A549 (cell line): ENCODE measurements around the gene AMN. TPM values are rescaled to one million over a fixed set of nuclear protein-coding genes. Genes with fewer than 3 reads are reported as not detected.

ENCODE experiments used
- ATAC-seq, 2 experiments: fragments of 200-7000 bp in 1 of 2; fragments of >200 bp in 1 of 2; cut with Nextera tagmentation in 1 of 2; cut with Tn5 transposase in 1 of 2; 3 replicates each; pipeline versions ENCODE4 v1.8.0 to v1.9.1; 2018 to 2020; ENCODE audit warnings: mild to moderate bottlenecking in 1 of 2, moderate library complexity in 1 of 2
- CTCF ChIA-PET: fragments of 300-600 bp; sonication (Branson Sonifier 250); formaldehyde crosslinking; extraction: SDS; loops from one replicate; lab custom pipeline; 2021; ENCODE audit warnings: antibody characterized with exemption, inconsistent platforms; lab: Yijun Ruan, JAX
- POLR2A ChIA-PET: fragments of 350-600 bp; formaldehyde crosslinking; extraction: SDS; loops from one replicate; lab custom pipeline; 2021; ENCODE audit warnings: antibody characterized with exemption, inconsistent platforms; lab: Yijun Ruan, JAX
- DNase-seq, 2 experiments: peaks; one replicate each; pipeline versions ENCODE4 v3.0.0 to v3.0.0-alpha.2; 2011 to 2016; ENCODE audit warnings: low read depth in 1 of 2, low spot score in 1 of 2
- FAIRE-seq: peaks from 2 replicates; lab custom pipeline; 2011; peaks lifted over from hg19 to GRCh38; lab: Jason Lieb, UNC
- H3K27ac ChIP-seq, 2 experiments: fragments of >200 bp; sonication (Bioruptor Twin); formaldehyde crosslinking; 3 replicates each; pipeline ENCODE4 v1.5.1; 2016 to 2017
- H3K4me1 ChIP-seq: fragments of >200 bp; sonication (Bioruptor Twin); formaldehyde crosslinking; 3 replicates; pipeline ENCODE4 v1.6.1; 2016
- H3K4me2 ChIP-seq: fragments of >200 bp; sonication (Bioruptor Twin); formaldehyde crosslinking; 3 replicates; pipeline ENCODE4 v1.6.1; 2016
- H3K4me3 ChIP-seq: fragments of >200 bp; sonication (Bioruptor Twin); formaldehyde crosslinking; 3 replicates; pipeline ENCODE4 v1.5.1; 2016
- H3K9me3 ChIP-seq: fragments of >200 bp; sonication (Bioruptor Twin); formaldehyde crosslinking; 3 replicates; pipeline ENCODE4 v1.6.1; 2016
- BHLHE40 ChIP-seq: IDR thresholded peaks from 2 replicates; pipeline ENCODE4 v1.6.1; 2012; ENCODE audit warnings: low read depth, low read length, inconsistent platforms
- CHD4 ChIP-seq: fragments of 200-600 bp; sonication (generic); IDR thresholded peaks from 2 replicates; pipeline ENCODE4 v1.6.1; 2016; ENCODE audit warnings: antibody characterized with exemption, mild to moderate bottlenecking, borderline replicate concordance
- EHMT2 ChIP-seq: fragments of 200-600 bp; sonication (generic); IDR thresholded peaks from 2 replicates; pipeline ENCODE4 v1.6.1; 2016; ENCODE audit warnings: antibody characterized with exemption, low read depth, mild to moderate bottlenecking, moderate library complexity
- EP300 ChIP-seq, 2 experiments: fragments of >200 bp; sonication (Bioruptor Twin); formaldehyde crosslinking; IDR thresholded peaks; 2 replicates in 1 of 2; 3 replicates in 1 of 2; pipeline ENCODE4 v1.6.1; 2016 to 2017
- FOSB ChIP-seq: fragments of 250-450 bp; sonication (Bioruptor Pico); IDR thresholded peaks from 2 replicates; pipeline ENCODE4 v1.5.0; 2020; ENCODE audit warnings: mild to moderate bottlenecking, moderate library complexity
- HOXB5 ChIP-seq: fragments of 250-450 bp; sonication (Bioruptor Pico); IDR thresholded peaks from 2 replicates; pipeline ENCODE4 v1.5.0; 2020; ENCODE audit warnings: mild to moderate bottlenecking, moderate library complexity
- JUN ChIP-seq, 2 experiments: fragments of >200 bp; sonication (Bioruptor Twin); formaldehyde crosslinking; IDR thresholded peaks; 2 replicates in 1 of 2; 3 replicates in 1 of 2; pipeline ENCODE4 v1.6.1; 2016 to 2017
- KDM1A ChIP-seq: fragments of 200-600 bp; sonication (generic); IDR thresholded peaks from 2 replicates; pipeline ENCODE4 v1.6.1; 2016; ENCODE audit warnings: low read depth, mild to moderate bottlenecking
- KDM5A ChIP-seq: fragments of 200-600 bp; sonication (generic); IDR thresholded peaks from 2 replicates; pipeline ENCODE4 v1.6.1; 2016; ENCODE audit warnings: antibody characterized with exemption, mild to moderate bottlenecking
- MAFK ChIP-seq: fragments of 450-650 bp; IDR thresholded peaks from 2 replicates; pipeline ENCODE4 v1.6.1; 2014; ENCODE audit not compliant: partially characterized antibody
- MAZ ChIP-seq: fragments of 150-350 bp; IDR thresholded peaks from 2 replicates; pipeline ENCODE4 v1.6.1; 2014; ENCODE audit warnings: antibody characterized with exemption, low read depth, low read length, borderline replicate concordance
- MYC ChIP-seq: IDR thresholded peaks from 2 replicates; pipeline ENCODE4 v1.6.1; 2012; ENCODE audit warnings: mild to moderate bottlenecking, inconsistent platforms, low read length, improper control_type of control experiment, borderline replicate concordance
- NFE2L2 ChIP-seq: fragments of 150-350 bp; conservative IDR thresholded peaks from 2 replicates; pipeline ENCODE4 v1.6.1; 2014; ENCODE audit warnings: low read length
- NPAS2 ChIP-seq: fragments of 250-450 bp; sonication (Bioruptor Pico); IDR thresholded peaks from 2 replicates; pipeline ENCODE4 v1.8.0; 2022; ENCODE audit warnings: mild to moderate bottlenecking, moderate library complexity, borderline replicate concordance
- POLR2A ChIP-seq: IDR thresholded peaks from 2 replicates; pipeline ENCODE4 v1.6.1; 2012; ENCODE audit warnings: mild to moderate bottlenecking, low read length
- POLR2AphosphoS2 ChIP-seq: conservative IDR thresholded peaks from 2 replicates; pipeline ENCODE4 v1.6.1; 2012; ENCODE audit warnings: low read length, improper control_type of control experiment, inconsistent platforms
- RAD21 ChIP-seq, 2 experiments: fragments of >200 bp in 1 of 2; sonication (Bioruptor Twin) in 1 of 2; formaldehyde crosslinking in 1 of 2; IDR thresholded peaks in 1 of 2; conservative IDR thresholded peaks in 1 of 2; 2 replicates in 1 of 2; 3 replicates in 1 of 2; pipeline ENCODE4 v1.6.1; 2012 to 2018; ENCODE audit warnings: inconsistent platforms in 1 of 2
- RARB ChIP-seq: fragments of 250-450 bp; sonication (Bioruptor Pico); IDR thresholded peaks from 2 replicates; pipeline ENCODE4 v1.8.0; 2021; ENCODE audit warnings: mild to moderate bottlenecking, moderate library complexity
- RNF2 ChIP-seq: fragments of 200-600 bp; sonication (generic); IDR thresholded peaks from 2 replicates; pipeline ENCODE4 v1.6.1; 2016; ENCODE audit warnings: low read depth, mild to moderate bottlenecking, antibody characterized with exemption, moderate library complexity, borderline replicate concordance
- TFCP2L1 ChIP-seq: fragments of 250-450 bp; sonication (Bioruptor Pico); IDR thresholded peaks from 2 replicates; pipeline ENCODE4 v1.5.0; 2021; ENCODE audit warnings: mild to moderate bottlenecking
- TP53 ChIP-seq: fragments of 250-450 bp; sonication (Bioruptor Pico); IDR thresholded peaks from 2 replicates; pipeline ENCODE4 v1.5.0; 2021; ENCODE audit warnings: mild to moderate bottlenecking, moderate library complexity
- ZC3H11A ChIP-seq: fragments of 450-650 bp; IDR thresholded peaks from 2 replicates; pipeline ENCODE4 v1.6.1; 2014; ENCODE audit warnings: antibody characterized with exemption, mild to moderate bottlenecking
- WGBS: methylation state at CpG from one replicate; pipeline ENCODE4 v1.1.6; 2017; ENCODE audit errors: missing lambda C conversion rate; 5-methylcytosine and 5-hydroxymethylcytosine counted together
- polyA plus RNA-seq, 4 experiments: library from polyadenylated mRNA; depleted of rRNA in 3 of 4; stranded (reverse); fragments of >200 nt; fragmentation: RNase III in 1 of 4; extraction: RNeasy Plus Mini Kit Qiagen cat#74134 plus additional on column Dnase treatment in 1 of 4; gene quantifications; 2 replicates in 3 of 4; 3 replicates in 1 of 4; pipeline ENCODE4 v1.2.3, GENCODE V29; 2011 to 2017
- TF ChIP-seq, protein P1 (sequence below): fragments of >200 bp; sonication (Bioruptor Twin); formaldehyde crosslinking; IDR thresholded peaks from 2 replicates; pipeline ENCODE4 v1.6.1; 2016
- TF ChIP-seq, protein P2 (sequence below): fragments of 250-450 bp; sonication (Bioruptor Pico); IDR thresholded peaks from 2 replicates; pipeline ENCODE4 v1.5.0; 2020; ENCODE audit warnings: low read depth, mild to moderate bottlenecking, moderate library complexity
- TF ChIP-seq, protein P3 (sequence below): fragments of >200 bp; sonication (Bioruptor Twin); formaldehyde crosslinking; IDR thresholded peaks from 3 replicates; pipeline ENCODE4 v1.6.1; 2016
- TF ChIP-seq, protein P4 (sequence below): fragments of 200-600 bp; sonication (generic); IDR thresholded peaks from 2 replicates; pipeline ENCODE4 v1.6.1; 2016; ENCODE audit warnings: antibody characterized with exemption, mild to moderate bottlenecking, moderate library complexity
- TF ChIP-seq, protein P5 (sequence below): IDR thresholded peaks from 2 replicates; pipeline ENCODE4 v1.6.1; 2012
- TF ChIP-seq, protein P6 (sequence below): IDR thresholded peaks from 2 replicates; pipeline ENCODE4 v1.6.1; 2012; ENCODE audit warnings: low read depth, borderline replicate concordance
- TF ChIP-seq, protein P7 (sequence below): fragments of 150-350 bp; IDR thresholded peaks from 2 replicates; pipeline ENCODE4 v1.6.1; 2014; ENCODE audit warnings: low read depth, mild to moderate bottlenecking, low read length

The AMN gene
- polyA plus RNA-seq, 2 of the 4 experiments (the other 2 are of a cell fraction), result 0.25 to 0.58 TPM

DNA sequence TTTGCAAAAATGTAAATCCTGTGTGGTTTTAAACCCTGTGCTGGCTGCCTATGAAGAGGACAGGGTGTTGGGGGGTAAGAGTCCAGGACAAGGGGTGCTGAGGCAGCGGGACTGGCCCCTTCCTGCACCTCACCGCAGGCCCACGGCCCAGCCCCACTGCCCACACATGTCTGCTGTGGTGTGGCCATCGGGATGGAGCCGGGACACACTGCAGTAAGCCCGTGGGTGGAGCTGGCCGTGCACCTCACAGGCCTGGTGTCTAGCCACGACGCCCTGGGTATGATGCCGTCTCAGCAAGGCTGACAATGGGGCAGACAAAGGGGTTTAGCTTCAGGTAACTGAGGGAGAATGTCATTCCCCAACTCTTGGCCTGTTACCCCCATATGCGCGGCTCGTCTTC lies 19.6 kb downstream of the AMN start:
- 95% methylated on average over 13 of the region's 13 CpGs for WGBS
- DNase-seq (no peak), FAIRE-seq (no peak), ATAC-seq (no peak)
- H3K4me3 ChIP-seq, result no peak overlapping the region
- ChIA-PET POLR2A (no interaction called here), CTCF (interaction anchor here (0.6 kb wide), 1 partner anchor 247 kb away, joined by 3 read pairs; no protein-coding TSS in a partner anchor)
- H3K4me2 ChIP-seq, result no peak overlapping the region
- no peak overlapping the region for H3K27ac ChIP-seq
- H3K4me1 ChIP-seq, result no peaks in the 10 kb centered on the region
- H3K9me3 ChIP-seq, result no peaks in the 10 kb centered on the region
- no peak for TF ChIP-seq EHMT2
- no peak for TF ChIP-seq NPAS2
- TF ChIP-seq KDM5A, result no peak
- TF ChIP-seq, protein P1, sequence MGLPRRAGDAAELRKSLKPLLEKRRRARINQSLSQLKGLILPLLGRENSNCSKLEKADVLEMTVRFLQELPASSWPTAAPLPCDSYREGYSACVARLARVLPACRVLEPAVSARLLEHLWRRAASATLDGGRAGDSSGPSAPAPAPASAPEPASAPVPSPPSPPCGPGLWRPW, result no peak
- TF ChIP-seq KDM1A, result no peak
- no peak for TF ChIP-seq EP300 (IDR thresholded peaks at IDR 0.05)
- no peak for TF ChIP-seq RARB (CRISPR knock-in tag)
- no peak for TF ChIP-seq NFE2L2
- TF ChIP-seq HOXB5, result no peak
- TF ChIP-seq POLR2AphosphoS2, result no peak
- TF ChIP-seq, protein P2, sequence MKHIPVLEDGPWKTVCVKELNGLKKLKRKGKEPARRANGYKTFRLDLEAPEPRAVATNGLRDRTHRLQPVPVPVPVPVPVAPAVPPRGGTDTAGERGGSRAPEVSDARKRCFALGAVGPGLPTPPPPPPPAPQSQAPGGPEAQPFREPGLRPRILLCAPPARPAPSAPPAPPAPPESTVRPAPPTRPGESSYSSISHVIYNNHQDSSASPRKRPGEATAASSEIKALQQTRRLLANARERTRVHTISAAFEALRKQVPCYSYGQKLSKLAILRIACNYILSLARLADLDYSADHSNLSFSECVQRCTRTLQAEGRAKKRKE (CRISPR knock-in tag), result no peak
- TF ChIP-seq, protein P3, sequence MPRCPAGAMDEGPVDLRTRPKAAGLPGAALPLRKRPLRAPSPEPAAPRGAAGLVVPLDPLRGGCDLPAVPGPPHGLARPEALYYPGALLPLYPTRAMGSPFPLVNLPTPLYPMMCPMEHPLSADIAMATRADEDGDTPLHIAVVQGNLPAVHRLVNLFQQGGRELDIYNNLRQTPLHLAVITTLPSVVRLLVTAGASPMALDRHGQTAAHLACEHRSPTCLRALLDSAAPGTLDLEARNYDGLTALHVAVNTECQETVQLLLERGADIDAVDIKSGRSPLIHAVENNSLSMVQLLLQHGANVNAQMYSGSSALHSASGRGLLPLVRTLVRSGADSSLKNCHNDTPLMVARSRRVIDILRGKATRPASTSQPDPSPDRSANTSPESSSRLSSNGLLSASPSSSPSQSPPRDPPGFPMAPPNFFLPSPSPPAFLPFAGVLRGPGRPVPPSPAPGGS, result no peak
- TF ChIP-seq CHD4, result no peak
- TF ChIP-seq, protein P4, sequence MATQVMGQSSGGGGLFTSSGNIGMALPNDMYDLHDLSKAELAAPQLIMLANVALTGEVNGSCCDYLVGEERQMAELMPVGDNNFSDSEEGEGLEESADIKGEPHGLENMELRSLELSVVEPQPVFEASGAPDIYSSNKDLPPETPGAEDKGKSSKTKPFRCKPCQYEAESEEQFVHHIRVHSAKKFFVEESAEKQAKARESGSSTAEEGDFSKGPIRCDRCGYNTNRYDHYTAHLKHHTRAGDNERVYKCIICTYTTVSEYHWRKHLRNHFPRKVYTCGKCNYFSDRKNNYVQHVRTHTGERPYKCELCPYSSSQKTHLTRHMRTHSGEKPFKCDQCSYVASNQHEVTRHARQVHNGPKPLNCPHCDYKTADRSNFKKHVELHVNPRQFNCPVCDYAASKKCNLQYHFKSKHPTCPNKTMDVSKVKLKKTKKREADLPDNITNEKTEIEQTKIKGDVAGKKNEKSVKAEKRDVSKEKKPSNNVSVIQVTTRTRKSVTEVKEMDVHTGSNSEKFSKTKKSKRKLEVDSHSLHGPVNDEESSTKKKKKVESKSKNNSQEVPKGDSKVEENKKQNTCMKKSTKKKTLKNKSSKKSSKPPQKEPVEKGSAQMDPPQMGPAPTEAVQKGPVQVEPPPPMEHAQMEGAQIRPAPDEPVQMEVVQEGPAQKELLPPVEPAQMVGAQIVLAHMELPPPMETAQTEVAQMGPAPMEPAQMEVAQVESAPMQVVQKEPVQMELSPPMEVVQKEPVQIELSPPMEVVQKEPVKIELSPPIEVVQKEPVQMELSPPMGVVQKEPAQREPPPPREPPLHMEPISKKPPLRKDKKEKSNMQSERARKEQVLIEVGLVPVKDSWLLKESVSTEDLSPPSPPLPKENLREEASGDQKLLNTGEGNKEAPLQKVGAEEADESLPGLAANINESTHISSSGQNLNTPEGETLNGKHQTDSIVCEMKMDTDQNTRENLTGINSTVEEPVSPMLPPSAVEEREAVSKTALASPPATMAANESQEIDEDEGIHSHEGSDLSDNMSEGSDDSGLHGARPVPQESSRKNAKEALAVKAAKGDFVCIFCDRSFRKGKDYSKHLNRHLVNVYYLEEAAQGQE, result no peak
- TF ChIP-seq, protein P5, sequence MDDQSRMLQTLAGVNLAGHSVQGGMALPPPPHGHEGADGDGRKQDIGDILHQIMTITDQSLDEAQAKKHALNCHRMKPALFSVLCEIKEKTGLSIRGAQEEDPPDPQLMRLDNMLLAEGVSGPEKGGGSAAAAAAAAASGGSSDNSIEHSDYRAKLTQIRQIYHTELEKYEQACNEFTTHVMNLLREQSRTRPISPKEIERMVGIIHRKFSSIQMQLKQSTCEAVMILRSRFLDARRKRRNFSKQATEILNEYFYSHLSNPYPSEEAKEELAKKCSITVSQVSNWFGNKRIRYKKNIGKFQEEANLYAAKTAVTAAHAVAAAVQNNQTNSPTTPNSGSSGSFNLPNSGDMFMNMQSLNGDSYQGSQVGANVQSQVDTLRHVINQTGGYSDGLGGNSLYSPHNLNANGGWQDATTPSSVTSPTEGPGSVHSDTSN, result no peak
- TF ChIP-seq POLR2A, result no peak
- no peak for TF ChIP-seq JUN (IDR thresholded peaks at IDR 0.05)
- TF ChIP-seq RAD21 (conservative IDR thresholded peaks at IDR 0.05 in 1 of 2, IDR thresholded peaks at IDR 0.05 in 1 of 2), result no peak
- TF ChIP-seq, protein P6, sequence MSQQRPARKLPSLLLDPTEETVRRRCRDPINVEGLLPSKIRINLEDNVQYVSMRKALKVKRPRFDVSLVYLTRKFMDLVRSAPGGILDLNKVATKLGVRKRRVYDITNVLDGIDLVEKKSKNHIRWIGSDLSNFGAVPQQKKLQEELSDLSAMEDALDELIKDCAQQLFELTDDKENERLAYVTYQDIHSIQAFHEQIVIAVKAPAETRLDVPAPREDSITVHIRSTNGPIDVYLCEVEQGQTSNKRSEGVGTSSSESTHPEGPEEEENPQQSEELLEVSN, result no peak
- no peak for TF ChIP-seq MAFK

DNA sequence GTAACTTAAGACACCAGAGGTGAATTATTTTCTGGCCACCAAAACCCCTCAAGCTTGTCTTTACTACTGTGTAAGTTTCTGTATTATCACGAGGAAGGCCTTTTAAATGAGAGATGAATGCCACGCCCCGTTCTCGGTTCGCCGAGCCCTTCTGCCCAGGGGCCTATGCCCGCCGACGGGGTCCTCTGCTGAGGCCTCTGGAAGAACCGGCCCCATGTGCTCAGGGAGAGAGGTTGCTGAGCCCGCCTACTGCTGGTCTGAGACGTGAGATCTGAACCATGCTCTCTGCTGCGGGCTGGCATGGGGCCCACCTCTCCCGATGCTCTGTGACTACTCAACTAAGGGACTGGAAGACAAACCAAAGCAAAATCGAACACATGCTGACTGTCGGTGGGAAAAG lies 21.0 kb downstream of the AMN start:
- no peak for FAIRE-seq
- Histone ChIP-seq H3K4me2 (no peak overlapping the region), H3K27ac (no peak overlapping the region), H3K4me3 (no peak overlapping the region), H3K9me3 (no peaks in the 10 kb centered on the region), H3K4me1 (no peaks in the 10 kb centered on the region)
- ATAC-seq, result no peak
- WGBS, result 90% methylated on average over 16 of the region's 16 CpGs
- ChIA-PET CTCF (interaction anchor here (0.6 to 1.4 kb wide), 3 partner anchors 29 to 249 kb away, joined by 3 to 4 read pairs (median 3); no protein-coding TSS in a partner anchor), POLR2A (no interaction called here)
- no peak for DNase-seq
- TF ChIP-seq HOXB5 (no peak), TP53 (CRISPR knock-in tag) (no peak), ZC3H11A (no peak), BHLHE40 (no peak), KDM5A (no peak), MYC (no peak), TFCP2L1 (CRISPR knock-in tag) (no peak), MAZ (no peak), RARB (CRISPR knock-in tag) (no peak), RNF2 (no peak), FOSB (CRISPR knock-in tag) (no peak), MAFK (no peak)
- TF ChIP-seq, protein P5, result no peak
- TF ChIP-seq, protein P7, sequence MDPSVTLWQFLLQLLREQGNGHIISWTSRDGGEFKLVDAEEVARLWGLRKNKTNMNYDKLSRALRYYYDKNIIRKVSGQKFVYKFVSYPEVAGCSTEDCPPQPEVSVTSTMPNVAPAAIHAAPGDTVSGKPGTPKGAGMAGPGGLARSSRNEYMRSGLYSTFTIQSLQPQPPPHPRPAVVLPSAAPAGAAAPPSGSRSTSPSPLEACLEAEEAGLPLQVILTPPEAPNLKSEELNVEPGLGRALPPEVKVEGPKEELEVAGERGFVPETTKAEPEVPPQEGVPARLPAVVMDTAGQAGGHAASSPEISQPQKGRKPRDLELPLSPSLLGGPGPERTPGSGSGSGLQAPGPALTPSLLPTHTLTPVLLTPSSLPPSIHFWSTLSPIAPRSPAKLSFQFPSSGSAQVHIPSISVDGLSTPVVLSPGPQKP, result no peak
